GM21381 (cell line): Measurements from ENCODE around the gene NR2E1.

Experiments used
- ATAC-seq: cut with Tn5 transposase; IDR thresholded peaks from one replicate; pipeline ENCODE4 v1.9.1; 2021; ENCODE audit warnings: mild to moderate bottlenecking, moderate library complexity; ENCODE audit not compliant: unreplicated experiment

NR2E1 gene

GRCh38 chr6:108152446-108152845 lies 13.4 kb upstream of the NR2E1 start:
- no peak for ATAC-seq

GRCh38 chr6:108156180-108156937 lies 9.5 kb upstream of the NR2E1 start:
- no peak for ATAC-seq

- no peak for ATAC-seq
These were observed 8.9 kb upstream of the NR2E1 start for GRCh38 chr6:108156938-108157233.

GRCh38 chr6:108157234-108157980 lies 8.4 kb upstream of the NR2E1 start:
- no peak for ATAC-seq

- no peak for ATAC-seq
These were observed 7.8 kb upstream of the NR2E1 start for GRCh38 chr6:108157981-108158525.

GRCh38 chr6:108159981-108160380 lies 5.8 kb upstream of the NR2E1 start:
- no peak for ATAC-seq

- ATAC-seq: no peak
These were observed 4.0 kb upstream of the NR2E1 start for GRCh38 chr6:108161724-108162282.

- ATAC-seq: no peak
These were observed 2.6 kb upstream of the NR2E1 start for GRCh38 chr6:108163267-108163643.

- no peak for ATAC-seq
These were observed 1.9 kb upstream of the NR2E1 start for GRCh38 chr6:108163644-108164542.

GRCh38 chr6:108164543-108164814 lies 1.3 kb upstream of the NR2E1 start:
- no peak for ATAC-seq

GRCh38 chr6:108164815-108165706 lies 761 bp upstream of the NR2E1 start:
- no peak for ATAC-seq

- no peak for ATAC-seq
These were observed 1.0 kb downstream of the NR2E1 start for GRCh38 chr6:108166664-108167448.

GRCh38 chr6:108167449-108168089 lies 1.7 kb downstream of the NR2E1 start:
- ATAC-seq: no peak

GRCh38 chr6:108168090-108168463 lies 2.3 kb downstream of the NR2E1 start:
- ATAC-seq: no peak

GRCh38 chr6:108168501-108169463 lies 3.0 kb downstream of the NR2E1 start:
- no peak for ATAC-seq

- no peak for ATAC-seq
These were observed 3.9 kb downstream of the NR2E1 start for GRCh38 chr6:108169464-108170331.
